HCT116 (cell line): ENCODE data around the gene ADAM30. TPM values are rescaled to one million over a fixed set of nuclear protein-coding genes. Genes with fewer than 3 reads are reported as not detected.

Source experiments
- ATAC-seq: fragments of 200-7000 bp; cut with Tn5 transposase; 2 replicates; pipeline ENCODE4 v1.9.1; 2020; ENCODE audit warnings: mild to moderate bottlenecking, moderate library complexity
- BruUV-seq: library from RNA; stranded (reverse); fragments of 400-500 nt; replicated peaks from 2 replicates; lab custom pipeline; 2021; lab: Mats Ljungman, UMichigan
- CTCF ChIA-PET: fragments of 300-600 bp; sonication (Branson Sonifier 250); formaldehyde crosslinking; loops from one replicate; lab custom pipeline; 2021; ENCODE audit warnings: antibody characterized with exemption; lab: Charles Lee
- POLR2A ChIA-PET: fragments of 300-600, 350-600 bp; sonication (Branson Sonifier 250); formaldehyde crosslinking; loops from one replicate; lab custom pipeline; 2021; ENCODE audit warnings: antibody characterized with exemption; lab: Charles Lee
- RAD21 ChIA-PET, 2 experiments: fragments of 300-600 bp; sonication (Branson Sonifier 250); formaldehyde crosslinking; loops; one replicate each; lab custom pipeline; 2023; ENCODE audit warnings: low total read pairs in 2 of 2; ENCODE audit not compliant: uncharacterized antibody in 2 of 2, unreplicated experiment in 2 of 2, low non-redundant PET in 1 of 2; lab: Charles Lee
- DNase-seq: peaks from one replicate; pipeline ENCODE4 v3.0.0-alpha.2; 2010; ENCODE audit warnings: low read depth, low spot score
- H2AFZ ChIP-seq: fragments of 200-600 bp; shearing (Covaris generic), sonication (generic); 2 replicates; pipeline ENCODE4 v1.6.1; 2017; ENCODE audit warnings: low read depth, mixed run types, mixed read lengths, antibody characterized with exemption, low read length; ENCODE audit not compliant: poor library complexity, severe bottlenecking
- H3K27ac ChIP-seq: 2 replicates; pipeline ENCODE4 v1.5.1; 2012; ENCODE audit warnings: low read depth, low read length
- H3K27me3 ChIP-seq: fragments of 200-600 bp; sonication (generic); 2 replicates; pipeline ENCODE4 v1.6.1; 2016; ENCODE audit warnings: mixed run types, low read length, mixed read lengths; ENCODE audit not compliant: insufficient read depth
- H3K36me3 ChIP-seq, 2 experiments: fragments of 200-500 bp in 1 of 2; fragments of 200-600 bp in 1 of 2; sonication (Bioruptor generic) in 1 of 2; sonication (generic) in 1 of 2; 2 replicates each; pipeline versions ENCODE4 v1.5.1 to v1.6.1; 2014 to 2016; ENCODE audit warnings: low read length in 2 of 2, inconsistent platforms in 1 of 2, mixed read lengths in 1 of 2, mixed run types in 1 of 2; ENCODE audit not compliant: insufficient read depth in 2 of 2, control insufficient read depth in 1 of 2
- H3K4me1 ChIP-seq, 2 experiments: fragments of 200-600 bp in 1 of 2; sonication (generic) in 1 of 2; 2 replicates each; pipeline versions ENCODE4 v1.5.1 to v1.6.1; 2012 to 2017; ENCODE audit warnings: low read length in 2 of 2, inconsistent platforms in 1 of 2, mild to moderate bottlenecking in 1 of 2, mixed read lengths in 1 of 2, mixed run types in 1 of 2, moderate library complexity in 1 of 2; ENCODE audit not compliant: insufficient read depth in 2 of 2, control insufficient read depth in 1 of 2
- H3K4me2 ChIP-seq: fragments of 200-600 bp; sonication (generic); 2 replicates; pipeline ENCODE4 v1.6.1; 2017; ENCODE audit warnings: mixed run types, low read length, mixed read lengths
- H3K4me3 ChIP-seq, 2 experiments: fragments of 200-600 bp in 1 of 2; sonication (generic) in 1 of 2; replicated peaks in 1 of 2; 2 replicates each; pipeline ENCODE4 v1.5.1; 2011 to 2016; ENCODE audit warnings: low read length in 2 of 2, control low read depth in 1 of 2, low read depth in 1 of 2, mild to moderate bottlenecking in 1 of 2, mixed read lengths in 1 of 2, mixed run types in 1 of 2
- H3K79me2 ChIP-seq: fragments of 200-600 bp; sonication (generic); 2 replicates; pipeline ENCODE4 v1.6.1; 2017; ENCODE audit warnings: mild to moderate bottlenecking, mixed run types, low read length, moderate library complexity, mixed read lengths; ENCODE audit not compliant: insufficient read depth
- H3K9ac ChIP-seq: fragments of 200-600 bp; sonication (generic); 2 replicates; pipeline ENCODE4 v1.6.1; 2016; ENCODE audit warnings: low read length, mixed read lengths
- H3K9me2 ChIP-seq: fragments of 200-600 bp; sonication (generic), shearing (Covaris generic); 2 replicates; pipeline ENCODE4 v1.6.1; 2017; ENCODE audit warnings: mixed run types, mild to moderate bottlenecking, moderate library complexity; ENCODE audit not compliant: insufficient read depth
- H3K9me3 ChIP-seq, 2 experiments: fragments of 200-500 bp in 1 of 2; fragments of 200-600 bp in 1 of 2; sonication (Bioruptor generic) in 1 of 2; sonication (generic) in 1 of 2; 2 replicates each; pipeline ENCODE4 v1.6.1; 2014 to 2017; ENCODE audit warnings: low read length in 2 of 2, mixed read lengths in 2 of 2, inconsistent platforms in 1 of 2, low read depth in 1 of 2, mild to moderate bottlenecking in 1 of 2, mixed run types in 1 of 2, moderate library complexity in 1 of 2; ENCODE audit not compliant: control insufficient read depth in 1 of 2, insufficient read depth in 1 of 2
- H4K20me1 ChIP-seq: fragments of 200-600 bp; sonication (generic), shearing (Covaris generic); 2 replicates; pipeline ENCODE4 v1.6.1; 2017; ENCODE audit warnings: mixed run types, mild to moderate bottlenecking, moderate library complexity; ENCODE audit not compliant: insufficient read depth
- ATF3 ChIP-seq: IDR thresholded peaks from 2 replicates; pipeline ENCODE4 v1.6.1; 2012
- CBX3 ChIP-seq: IDR thresholded peaks from 2 replicates; pipeline ENCODE4 v1.6.1; 2012; ENCODE audit warnings: low read depth
- CEBPB ChIP-seq: IDR thresholded peaks from 2 replicates; pipeline ENCODE4 v1.6.1; 2012; ENCODE audit warnings: low read depth
- CTCF ChIP-seq, 3 experiments: fragments of 200-600 bp in 1 of 3; sonication (generic) in 1 of 3; IDR thresholded peaks in 2 of 3; conservative IDR thresholded peaks in 1 of 3; 2 replicates each; pipeline ENCODE4 v1.5.1; 2012 to 2017; ENCODE audit warnings: low read depth in 2 of 3, low read length in 2 of 3, antibody characterized with exemption in 1 of 3, borderline replicate concordance in 1 of 3, control low read depth in 1 of 3, mild to moderate bottlenecking in 1 of 3, mixed read lengths in 1 of 3, mixed run types in 1 of 3, moderate library complexity in 1 of 3; ENCODE audit not compliant: insufficient read depth in 1 of 3
- EGR1 ChIP-seq: IDR thresholded peaks from 2 replicates; pipeline ENCODE4 v1.6.1; 2012; ENCODE audit warnings: low read depth
- ELF1 ChIP-seq: IDR thresholded peaks from 2 replicates; pipeline ENCODE4 v1.6.1; 2012; ENCODE audit warnings: low read depth, borderline replicate concordance
- EZH2 ChIP-seq: fragments of 200-600 bp; sonication (generic); IDR thresholded peaks from 2 replicates; pipeline ENCODE4 v1.6.1; 2017; ENCODE audit warnings: antibody characterized with exemption, mixed run types
- EZH2phosphoT487 ChIP-seq: fragments of 200-600 bp; IDR thresholded peaks from 2 replicates; pipeline ENCODE4 v1.6.1; 2018; ENCODE audit warnings: antibody characterized with exemption, borderline replicate concordance
- FOSL1 ChIP-seq: IDR thresholded peaks from 2 replicates; pipeline ENCODE4 v1.6.1; 2012; ENCODE audit warnings: low read depth
- JUND ChIP-seq: IDR thresholded peaks from 2 replicates; pipeline ENCODE4 v1.6.1; 2012
- POLR2A ChIP-seq: IDR thresholded peaks from 2 replicates; pipeline ENCODE4 v1.7.0; 2011; ENCODE audit warnings: borderline replicate concordance; ENCODE audit not compliant: insufficient read depth, insufficient read length; ENCODE audit errors: extremely low read depth
- POLR2AphosphoS5 ChIP-seq: IDR thresholded peaks from 2 replicates; pipeline ENCODE4 v1.6.1; 2011; ENCODE audit warnings: mild to moderate bottlenecking, low read depth, low read length, moderate library complexity
- REST ChIP-seq: IDR thresholded peaks from 2 replicates; pipeline ENCODE4 v1.6.1; 2012; ENCODE audit warnings: low read depth
- SIN3A ChIP-seq: IDR thresholded peaks from 2 replicates; pipeline ENCODE4 v1.6.1; 2012; ENCODE audit warnings: low read depth
- SRF ChIP-seq: IDR thresholded peaks from 2 replicates; pipeline ENCODE4 v1.6.1; 2012; ENCODE audit warnings: low read depth
- YY1 ChIP-seq: IDR thresholded peaks from 2 replicates; pipeline ENCODE4 v1.6.1; 2011; ENCODE audit warnings: low read length, low read depth, moderate library complexity, mild to moderate bottlenecking; ENCODE audit not compliant: insufficient replicate concordance; ENCODE audit errors: extremely low read depth
- ZBTB33 ChIP-seq: IDR thresholded peaks from 2 replicates; pipeline ENCODE4 v1.6.1; 2011; ENCODE audit warnings: mild to moderate bottlenecking, low read length, moderate library complexity; ENCODE audit not compliant: insufficient replicate concordance; ENCODE audit errors: extremely low read depth
- ZFX ChIP-seq: fragments of 450-650 bp; IDR thresholded peaks from 2 replicates; pipeline ENCODE4 v1.6.1; 2017
- ZNF274 ChIP-seq: fragments of 200-500 bp; sonication (Bioruptor generic); IDR thresholded peaks from 2 replicates; pipeline ENCODE4 v1.6.1; 2014; ENCODE audit warnings: mild to moderate bottlenecking, low read depth, low read length, inconsistent platforms
- intact Hi-C: fragments of 100-400 bp; cut with micrococcal nuclease; formaldehyde crosslinking; loops from 2 replicates; pipeline ENCODE4 v1.10.0; 2022
- total RNA-seq: library from RNA; stranded (reverse); gene quantifications from one replicate; pipeline ENCODE4 v1.2.1, GENCODE V29; 2021; ENCODE audit not compliant: unreplicated experiment

ADAM30 gene
- total RNA-seq, 1 experiment from 2014 or later, result not detected

- TF ChIP-seq REST, result no peak
- no peak for TF ChIP-seq SIN3A
- no peak for TF ChIP-seq EZH2phosphoT487
These were observed 29.9 kb downstream of the ADAM30 start (continued) for GRCh38 chr1:119866451-119866850.

- no peaks in the 10 kb centered on the region for H3K9me3 ChIP-seq
- no peaks in the 10 kb centered on the region for H3K36me3 ChIP-seq
- no peaks in the 10 kb centered on the region for H3K9me2 ChIP-seq
- H2AFZ ChIP-seq, result no peak overlapping the region
- ChIA-PET CTCF (interaction anchor here (1.0 to 2.1 kb wide), 2 partner anchors 8 to 56 kb away, joined by 3 to 6 read pairs; no protein-coding TSS in a partner anchor), POLR2A (no interaction called here), RAD21 (no interaction called here)
- no peak for ATAC-seq
- H3K79me2 ChIP-seq, result no peaks in the 10 kb centered on the region
- H3K4me3 ChIP-seq, result no peak overlapping the region
- no peaks in the 10 kb centered on the region for H3K27me3 ChIP-seq
- TF ChIP-seq POLR2AphosphoS5 (no peak), EGR1 (no peak), ZNF274 (no peak), ZFX (no peak), CTCF (IDR thresholded peaks at IDR 0.05 in 2 of 3, conservative IDR thresholded peaks at IDR 0.05 in 1 of 3; ENCODE audit: borderline replicate concordance in 1 of 3, insufficient read depth in 1 of 3, low read depth in 2 of 3, low read length in 2 of 3) (no peak), SRF (no peak), ATF3 (no peak), SIN3A (no peak), CBX3 (no peak), ZBTB33 (no peak), CEBPB (no peak), POLR2A (no peak), FOSL1 (no peak), EZH2 (no peak), JUND (no peak), ELF1 (no peak), EZH2phosphoT487 (no peak), YY1 (no peak)
- intact Hi-C loops, result no loop called here
- no peak for DNase-seq
- H3K4me1 ChIP-seq, result no peaks in the 10 kb centered on the region
- no peak overlapping the region for H3K4me2 ChIP-seq
- BruUV-seq, result no TSS peak
- no peaks in the 10 kb centered on the region for H4K20me1 ChIP-seq
- H3K27ac ChIP-seq, result no peak overlapping the region
- H3K9ac ChIP-seq, result no peak overlapping the region
These were observed 30.7 kb downstream of the ADAM30 start for GRCh38 chr1:119865627-119866026.
